AG04449 (cell line): ENCODE data around the gene PDIA5.
"Not testable (repeated sequence)": the region's sequence is repeated elsewhere in the genome, so short reads cannot be mapped to it uniquely, and the experiment has no call there.

ENCODE experiments used
- CTCF ChIA-PET: fragments of 350-600 bp; formaldehyde crosslinking; extraction: SDS; loops from one replicate; lab custom pipeline; 2021; ENCODE audit warnings: antibody characterized with exemption; lab: Yijun Ruan, JAX
- POLR2A ChIA-PET: fragments of 400-600, 350-600 bp; formaldehyde crosslinking; extraction: SDS; loops from one replicate; lab custom pipeline; 2020; ENCODE audit warnings: antibody characterized with exemption, inconsistent platforms; lab: Yijun Ruan, JAX
- DNase-seq: peaks from one replicate; pipeline ENCODE4 v3.0.0-alpha.2; 2010; ENCODE audit warnings: low read depth, low spot score
- H3K4me3 ChIP-seq: 2 replicates; pipeline ENCODE4 v1.5.1; 2011; ENCODE audit warnings: low read depth, mild to moderate bottlenecking, control low read depth, low read length
- TF ChIP-seq, protein P1 (sequence below): IDR thresholded peaks from one replicate; pipeline ENCODE4 v1.5.1; 2011; ENCODE audit warnings: mild to moderate bottlenecking, moderate library complexity, low read length, control low read depth, inconsistent platforms; ENCODE audit not compliant: insufficient read depth; ENCODE audit errors: missing control alignments

Gene PDIA5

GRCh38 chr3:123110976-123111615 is 44.3 kb downstream of the PDIA5 start:
- CTCF ChIA-PET: no interaction called here
- no peak for DNase-seq
- POLR2A ChIA-PET: no interaction called here
- TF ChIP-seq, protein P1, sequence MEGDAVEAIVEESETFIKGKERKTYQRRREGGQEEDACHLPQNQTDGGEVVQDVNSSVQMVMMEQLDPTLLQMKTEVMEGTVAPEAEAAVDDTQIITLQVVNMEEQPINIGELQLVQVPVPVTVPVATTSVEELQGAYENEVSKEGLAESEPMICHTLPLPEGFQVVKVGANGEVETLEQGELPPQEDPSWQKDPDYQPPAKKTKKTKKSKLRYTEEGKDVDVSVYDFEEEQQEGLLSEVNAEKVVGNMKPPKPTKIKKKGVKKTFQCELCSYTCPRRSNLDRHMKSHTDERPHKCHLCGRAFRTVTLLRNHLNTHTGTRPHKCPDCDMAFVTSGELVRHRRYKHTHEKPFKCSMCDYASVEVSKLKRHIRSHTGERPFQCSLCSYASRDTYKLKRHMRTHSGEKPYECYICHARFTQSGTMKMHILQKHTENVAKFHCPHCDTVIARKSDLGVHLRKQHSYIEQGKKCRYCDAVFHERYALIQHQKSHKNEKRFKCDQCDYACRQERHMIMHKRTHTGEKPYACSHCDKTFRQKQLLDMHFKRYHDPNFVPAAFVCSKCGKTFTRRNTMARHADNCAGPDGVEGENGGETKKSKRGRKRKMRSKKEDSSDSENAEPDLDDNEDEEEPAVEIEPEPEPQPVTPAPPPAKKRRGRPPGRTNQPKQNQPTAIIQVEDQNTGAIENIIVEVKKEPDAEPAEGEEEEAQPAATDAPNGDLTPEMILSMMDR: no peak
- H3K4me3 ChIP-seq: no peak overlapping the region

DNA sequence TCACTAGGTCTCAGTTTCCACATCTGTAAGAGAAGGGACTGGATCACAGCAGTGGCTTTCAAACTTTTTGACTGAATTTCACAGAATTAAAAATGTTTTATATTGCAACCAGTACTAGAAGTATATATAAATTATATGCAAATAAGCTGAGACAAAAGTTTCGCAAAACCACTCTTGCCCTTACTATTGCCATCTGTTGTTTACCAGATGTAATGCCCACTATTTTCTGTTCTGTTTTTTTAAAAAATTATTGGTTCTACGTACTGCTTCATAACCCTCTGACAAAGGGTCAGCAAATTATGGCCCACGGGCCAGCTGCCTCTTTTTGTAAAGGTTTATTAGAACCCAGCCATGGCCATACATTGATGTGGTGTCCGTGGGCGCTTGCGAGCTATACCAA is 44.8 kb downstream of the PDIA5 start:
- DNase-seq: no peak
- H3K4me3 ChIP-seq: no peak overlapping the region
- POLR2A ChIA-PET: no interaction called here
- TF ChIP-seq, protein P1: no peak
- CTCF ChIA-PET: no interaction called here

DNA sequence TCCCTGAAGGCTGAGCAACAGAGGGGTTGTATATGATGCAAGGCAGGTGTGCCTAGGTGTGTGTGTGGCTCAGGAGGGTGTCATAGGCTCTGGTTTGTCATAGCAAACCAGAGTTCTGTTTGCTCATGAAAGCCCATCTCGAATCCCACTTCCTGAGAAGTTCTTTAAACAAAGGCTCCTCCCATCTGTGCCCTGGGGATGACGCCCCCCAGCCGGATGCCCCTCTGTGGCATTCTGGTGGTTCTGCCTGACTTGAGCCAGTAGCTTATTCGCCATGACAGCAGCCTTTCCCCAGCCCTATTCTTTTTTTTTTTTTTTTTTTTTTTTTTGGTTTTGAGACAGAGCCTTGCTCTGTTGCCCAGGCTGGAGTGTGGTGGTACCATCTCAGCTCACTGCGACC is 45.4 kb downstream of the PDIA5 start:
- ChIA-PET POLR2A (no interaction called here), CTCF (no interaction called here)
- H3K4me3 ChIP-seq: no peak overlapping the region
- no peak for DNase-seq
- TF ChIP-seq, protein P1: no peak

DNA sequence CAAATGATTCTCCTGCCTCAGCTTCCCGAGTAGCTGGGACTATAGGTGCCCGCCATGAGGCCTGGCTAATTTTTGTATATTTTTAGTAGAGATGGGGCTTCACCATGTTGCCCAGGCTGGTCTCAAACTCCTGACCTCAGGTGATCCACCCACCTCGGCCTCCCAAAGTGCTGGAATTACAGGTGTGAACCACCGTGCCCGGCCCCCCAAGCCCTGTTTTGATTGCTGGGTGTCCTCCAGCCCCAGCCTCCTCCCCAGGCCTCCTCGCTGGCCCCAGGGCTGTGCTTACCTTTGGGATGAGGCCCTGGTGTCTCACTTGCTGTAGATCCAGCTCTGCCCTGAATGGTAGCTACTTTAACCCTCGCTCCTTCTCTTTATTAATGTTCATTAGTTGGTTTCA is 45.8 kb downstream of the PDIA5 start:
- CTCF ChIA-PET, DNase-seq, POLR2A ChIA-PET, H3K4me3 ChIP-seq: not testable (repeated sequence)

- no peak overlapping the region for H3K4me3 ChIP-seq
- ChIA-PET CTCF (no interaction called here), POLR2A (interaction anchor here (0.5 kb wide), 1 partner anchor 51 kb away, joined by 3 read pairs; no protein-coding TSS in a partner anchor)
- TF ChIP-seq, protein P1: no peak
- DNase-seq: no peak
Measured at GRCh38 chr3:123113889-123114450, 47.1 kb downstream of the PDIA5 start.

GRCh38 chr3:123116116-123116515 is 49.3 kb downstream of the PDIA5 start:
- TF ChIP-seq, protein P1: no peak
- POLR2A ChIA-PET: no interaction called here
- CTCF ChIA-PET: no interaction called here
- H3K4me3 ChIP-seq: no peak overlapping the region
- no peak for DNase-seq

- no peak for DNase-seq
- TF ChIP-seq, protein P1: no peak
- H3K4me3 ChIP-seq: no peak overlapping the region
- ChIA-PET CTCF (interaction anchor here (1.0 kb wide), 1 partner anchor 10 kb away, joined by 3 read pairs; no protein-coding TSS in a partner anchor), POLR2A (no interaction called here)
Measured at GRCh38 chr3:123119388-123119787, 52.6 kb downstream of the PDIA5 start.
